ENCODE results near the gene SDR42E2.

DNA sequence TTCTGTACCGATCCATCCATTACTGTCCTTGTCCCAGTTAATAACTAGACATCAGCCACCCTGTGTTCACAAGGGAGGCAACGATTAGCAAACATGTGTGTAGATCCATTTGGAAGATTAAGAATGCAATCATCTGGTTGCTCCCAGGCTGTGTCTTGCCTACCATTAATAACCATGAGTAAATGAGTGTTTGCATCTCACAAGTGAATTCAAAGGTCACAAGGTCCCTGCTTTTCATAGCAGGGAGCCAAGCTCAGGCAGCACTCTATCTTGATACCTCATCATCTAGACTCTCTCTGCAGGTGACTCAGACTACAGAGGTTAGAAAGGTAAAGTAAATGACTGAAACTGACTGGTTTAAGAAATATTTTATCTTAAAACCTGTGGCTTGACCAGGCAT is 44.7 kb upstream of the SDR42E2 start:
- TF ChIP-seq CTCF (IDR thresholded peaks at IDR 0.05) (no peak), EZH2 (IDR thresholded peaks at IDR 0.05; ENCODE audit: borderline replicate concordance, insufficient read depth, low read depth, low read length, poor library complexity, severe bottlenecking) (no peak)
